Esophagus muscularis mucosa (tissue), 4 donors: ENCODE results near the gene TNFRSF21. TPM values are rescaled to one million over a fixed set of nuclear protein-coding genes. Genes with fewer than 3 reads are reported as not detected.

ENCODE experiments used
- DNase-seq: peaks from one replicate; pipeline ENCODE4 v3.0.0-alpha.2; 2017; ENCODE audit errors: extremely low spot score
- H3K27ac ChIP-seq, 4 donors: fragments of 200-600 bp; sonication (generic); replicated peaks in 1 of 4; 1 replicate in 3 of 4; 2 replicates in 1 of 4; pipeline ENCODE4 v1.5.1; 2016 to 2019; ENCODE audit warnings: mild to moderate bottlenecking in 1 of 4
- H3K27me3 ChIP-seq, 4 donors: fragments of 200-600 bp; sonication (generic); one replicate each; pipeline versions ENCODE4 v1.5.1 to v1.6.0; 2016 to 2019
- H3K36me3 ChIP-seq, 4 donors: fragments of 200-600 bp; sonication (generic); one replicate each; pipeline ENCODE4 v1.5.1; 2016 to 2019
- H3K4me1 ChIP-seq, 4 donors: fragments of 200-600 bp; sonication (generic); one replicate each; pipeline ENCODE4 v1.5.1; 2016 to 2019
- H3K4me3 ChIP-seq, 4 donors: fragments of 200-600 bp; sonication (generic); 1 replicate in 2 of 4; 2 replicates in 2 of 4; pipeline ENCODE4 v1.5.1; 2016 to 2019; ENCODE audit warnings: mild to moderate bottlenecking in 4 of 4, moderate library complexity in 1 of 4
- H3K9me3 ChIP-seq, 4 donors: fragments of 200-600 bp; sonication (generic); 1 replicate in 3 of 4; 2 replicates in 1 of 4; pipeline ENCODE4 v1.5.1; 2016 to 2019
- CTCF ChIP-seq, 3 experiments: fragments of 200-600 bp in 2 of 3; fragments of 450-650 bp in 1 of 3; sonication (generic) in 2 of 3; IDR thresholded peaks; one replicate each; pipeline ENCODE4 v1.5.1; 2017 to 2019; ENCODE audit warnings: antibody characterized with exemption in 3 of 3, mild to moderate bottlenecking in 2 of 3, moderate library complexity in 1 of 3
- EP300 ChIP-seq: sonication (generic); formaldehyde crosslinking; IDR thresholded peaks from one replicate; pipeline ENCODE4 v1.6.1; 2017; ENCODE audit warnings: antibody characterized with exemption
- POLR2A ChIP-seq: fragments of 450-650 bp; IDR thresholded peaks from one replicate; pipeline ENCODE4 v1.6.1; 2017; ENCODE audit warnings: antibody characterized with exemption, moderate library complexity, mild to moderate bottlenecking, low read depth
- POLR2AphosphoS5 ChIP-seq, 2 donors: sonication (generic); formaldehyde crosslinking; IDR thresholded peaks; one replicate each; pipeline ENCODE4 v1.6.1; 2017; ENCODE audit warnings: antibody characterized with exemption in 2 of 2
- WGBS: methylation state at CpG from one replicate; pipeline ENCODE4 v1.1.5; 2018; 5-methylcytosine and 5-hydroxymethylcytosine counted together
- intact Hi-C: fragments of 100-400 bp; cut with DNase I; formaldehyde crosslinking; loops from one replicate; pipeline ENCODE4 v1.15.1; 2023
- total RNA-seq, 4 donors: library from RNA; depleted of rRNA; stranded (reverse); fragments of >200 nt; gene quantifications; one replicate each; pipeline versions ENCODE4 v1.1.0 to v1.2.1, GENCODE V29; 2016

Gene TNFRSF21
- total RNA-seq, 4 donors from 2014 or later: 23.7 to 37.0 (median 30.9) TPM

GRCh38 chr6:47353871-47354270, 44.2 kb upstream of the TNFRSF21 start:
- no peaks in the 10 kb centered on the region for H3K36me3 ChIP-seq
- no peaks in the 10 kb centered on the region for H3K4me1 ChIP-seq
- no peak for DNase-seq
- H3K9me3 ChIP-seq: no peaks in the 10 kb centered on the region
- H3K27ac ChIP-seq: no peak overlapping the region
- intact Hi-C loops: no loop called here
- 29% methylated on average over 1 of the region's 1 CpG for WGBS
- no peak overlapping the region for H3K4me3 ChIP-seq
- TF ChIP-seq CTCF (IDR thresholded peaks at IDR 0.05): no peak
- no peak for TF ChIP-seq EP300
- no peaks in the 10 kb centered on the region for H3K27me3 ChIP-seq

- Histone ChIP-seq H3K27ac (no peak overlapping the region), H3K36me3 (no peaks in the 10 kb centered on the region), H3K27me3 (no peaks in the 10 kb centered on the region), H3K9me3 (no peaks in the 10 kb centered on the region), H3K4me1 (no peaks in the 10 kb centered on the region), H3K4me3 (no peak overlapping the region)
- no peak for DNase-seq
- intact Hi-C loops: no loop called here
- WGBS: 63% methylated on average over 2 of the region's 2 CpGs
- TF ChIP-seq CTCF (IDR thresholded peaks at IDR 0.05) (no peak), POLR2AphosphoS5 (IDR thresholded peaks at IDR 0.05) (no peak), EP300 (no peak), POLR2A (no peak)
Measured at GRCh38 chr6:47352966-47353365, 43.3 kb upstream of the TNFRSF21 start.

GRCh38 chr6:47352194-47352920, 42.7 kb upstream of the TNFRSF21 start:
- Histone ChIP-seq H3K27ac (no peak overlapping the region), H3K4me1 (no peaks in the 10 kb centered on the region), H3K4me3 (no peak overlapping the region), H3K27me3 (no peaks in the 10 kb centered on the region), H3K9me3 (no peaks in the 10 kb centered on the region), H3K36me3 (no peaks in the 10 kb centered on the region)
- no peak for TF ChIP-seq CTCF (IDR thresholded peaks at IDR 0.05)
- no peak for TF ChIP-seq EP300
- no peak for TF ChIP-seq POLR2AphosphoS5 (IDR thresholded peaks at IDR 0.05)
- no peak for TF ChIP-seq POLR2A
- intact Hi-C loops: no loop called here
- WGBS: 65% methylated on average over 5 of the region's 5 CpGs
- DNase-seq: no peak

GRCh38 chr6:47351621-47352020, 41.9 kb upstream of the TNFRSF21 start:
- TF ChIP-seq CTCF (IDR thresholded peaks at IDR 0.05): no peak
- TF ChIP-seq POLR2AphosphoS5 (IDR thresholded peaks at IDR 0.05): no peak
- no peak for TF ChIP-seq POLR2A
- no peak for TF ChIP-seq EP300
- H3K36me3 ChIP-seq: no peaks in the 10 kb centered on the region
- no peaks in the 10 kb centered on the region for H3K27me3 ChIP-seq
- H3K9me3 ChIP-seq: no peaks in the 10 kb centered on the region
- no peak overlapping the region for H3K27ac ChIP-seq
- DNase-seq: no peak
- intact Hi-C loops: no loop called here
- H3K4me1 ChIP-seq: no peaks in the 10 kb centered on the region
- no peak overlapping the region for H3K4me3 ChIP-seq

- TF ChIP-seq POLR2AphosphoS5 (IDR thresholded peaks at IDR 0.05) (no peak), CTCF (IDR thresholded peaks at IDR 0.05) (no peak), EP300 (no peak), POLR2A (no peak)
- Histone ChIP-seq H3K4me3 (no peak overlapping the region), H3K36me3 (no peaks in the 10 kb centered on the region), H3K27ac (no peak overlapping the region), H3K27me3 (no peaks in the 10 kb centered on the region), H3K9me3 (no peaks in the 10 kb centered on the region), H3K4me1 (no peaks in the 10 kb centered on the region)
- intact Hi-C loops: no loop called here
- WGBS: 86% methylated on average over 2 of the region's 2 CpGs
- DNase-seq: no peak
Measured at GRCh38 chr6:47349931-47350330, 40.2 kb upstream of the TNFRSF21 start.
